T-helper 22 cell (primary cell): Measurements from ENCODE around the gene PPTC7.
"Not testable (repeated sequence)": the region's sequence is repeated elsewhere in the genome, so short reads cannot be mapped to it uniquely, and the experiment has no call there.

ENCODE experiments used
- DNase-seq: peaks from one replicate; pipeline ENCODE4 v3.0.0-alpha.2; 2020; ENCODE audit warnings: low read depth

Gene PPTC7

GRCh38 chr12:110536834-110537604, 46.1 kb downstream of the PPTC7 start:
- no peak for DNase-seq

DNA sequence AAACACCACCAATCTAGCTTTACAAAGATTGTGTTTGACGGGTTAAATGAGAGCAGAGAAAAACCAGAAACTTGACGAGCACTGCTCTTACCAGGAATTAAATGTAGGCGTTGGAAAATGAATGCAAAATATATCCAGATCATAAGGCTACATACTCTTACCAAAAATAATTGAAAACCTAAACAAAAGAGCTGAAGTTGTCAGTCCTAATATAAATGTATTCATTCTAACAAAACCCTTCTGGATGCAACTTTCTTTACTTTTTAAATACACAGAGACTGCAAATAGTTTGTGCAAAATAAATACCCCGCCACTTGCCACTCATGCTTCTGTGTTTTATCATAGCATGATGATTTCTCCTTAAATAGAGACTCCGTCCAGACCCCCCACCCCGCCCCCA, 48.3 kb downstream of the PPTC7 start:
- DNase-seq: no peak

DNA sequence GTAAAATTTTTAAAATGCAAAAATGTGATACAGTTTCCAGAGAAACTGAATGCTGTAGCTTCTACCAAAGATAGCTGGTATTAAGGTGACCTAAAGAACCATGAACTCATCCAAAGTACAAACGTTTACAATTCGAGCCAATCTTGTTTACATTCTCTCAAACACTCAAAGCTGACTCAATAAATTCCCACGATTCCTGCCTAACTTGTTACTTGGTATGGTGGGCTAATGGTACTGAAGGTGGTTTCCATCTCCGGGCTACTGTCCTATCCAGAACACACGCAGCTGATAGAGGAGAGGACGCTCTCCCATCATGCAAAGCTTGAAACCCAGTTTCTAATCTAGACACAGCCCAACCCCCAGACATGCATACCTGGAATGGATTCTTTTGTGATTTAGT, 49.5 kb downstream of the PPTC7 start:
- no peak for DNase-seq

- DNase-seq: no peak
Measured at GRCh38 chr12:110532644-110533043, 50.5 kb downstream of the PPTC7 start.

DNA sequence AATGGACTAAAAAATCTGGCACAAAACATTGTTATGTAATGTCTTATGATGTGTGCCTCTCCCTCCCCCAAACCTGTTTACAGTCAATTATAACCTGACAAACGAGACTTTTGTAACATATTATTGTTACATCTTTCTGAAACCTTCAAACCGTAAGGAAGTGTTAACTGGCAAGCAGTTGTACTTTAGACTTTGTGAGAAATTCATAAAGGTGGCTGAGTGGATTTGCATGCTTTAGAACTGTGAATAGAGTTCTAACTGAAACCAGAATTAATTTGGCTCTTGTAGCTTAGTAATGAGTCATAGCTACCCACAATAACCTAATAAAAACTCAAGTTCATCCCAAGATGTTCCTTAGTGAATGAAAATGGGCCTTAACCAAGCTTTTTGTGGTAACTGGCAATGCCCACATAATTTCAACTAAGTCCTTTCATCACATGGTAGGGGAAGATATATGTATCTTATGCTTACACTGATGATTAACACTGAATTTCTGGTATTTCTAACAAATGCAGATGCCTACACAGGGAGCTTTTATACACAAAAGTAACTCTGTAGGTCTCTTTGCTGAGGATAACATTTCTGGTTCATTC, 51.3 kb downstream of the PPTC7 start:
- no peak for DNase-seq

GRCh38 chr12:110530511-110530910, 52.6 kb downstream of the PPTC7 start:
- DNase-seq: no peak

- no peak for DNase-seq
Measured at GRCh38 chr12:110528277-110528839, 54.8 kb downstream of the PPTC7 start.

GRCh38 chr12:110520876-110521712, 62.0 kb downstream of the PPTC7 start:
- DNase-seq: not testable (repeated sequence)

DNA sequence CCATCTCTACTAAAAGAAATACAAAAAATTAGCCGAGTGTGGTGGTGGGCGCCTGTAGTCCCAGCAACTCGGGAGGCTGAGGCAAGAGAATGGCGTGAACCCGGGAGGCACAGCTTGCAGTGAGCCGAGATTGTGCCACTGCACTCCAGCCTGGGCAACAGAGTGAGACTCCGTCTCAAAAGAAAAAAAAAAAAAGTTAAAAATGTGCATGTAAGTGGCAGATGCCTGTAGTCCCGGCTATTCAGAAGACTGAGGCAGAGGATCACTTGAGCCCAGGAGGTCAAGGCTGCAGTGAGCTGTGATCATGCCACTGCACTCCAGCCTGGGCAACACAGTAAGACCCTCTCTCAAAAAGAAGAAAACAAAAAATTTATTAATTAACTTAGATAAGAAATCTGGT, 65.1 kb downstream of the PPTC7 start:
- DNase-seq: not testable (repeated sequence)

DNA sequence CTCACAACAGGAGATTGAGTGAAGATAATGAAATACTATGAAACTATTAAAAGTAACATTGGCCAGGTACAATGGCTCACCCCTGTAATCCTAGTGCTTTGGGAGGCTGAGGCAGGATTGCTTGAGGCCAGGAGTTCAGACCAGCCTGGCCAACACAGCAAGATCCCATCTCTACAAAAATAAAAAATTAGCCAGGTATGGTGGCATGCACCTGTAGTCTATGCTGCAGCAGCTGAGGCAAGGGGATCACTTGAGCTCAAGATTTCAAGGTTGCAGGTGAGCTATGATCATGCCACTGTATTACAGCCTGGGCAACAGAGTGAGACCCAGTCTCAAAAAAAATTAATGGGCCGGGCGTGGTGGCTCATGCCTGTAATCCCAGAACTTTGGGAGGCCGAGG, 66.1 kb downstream of the PPTC7 start:
- DNase-seq: no peak

DNA sequence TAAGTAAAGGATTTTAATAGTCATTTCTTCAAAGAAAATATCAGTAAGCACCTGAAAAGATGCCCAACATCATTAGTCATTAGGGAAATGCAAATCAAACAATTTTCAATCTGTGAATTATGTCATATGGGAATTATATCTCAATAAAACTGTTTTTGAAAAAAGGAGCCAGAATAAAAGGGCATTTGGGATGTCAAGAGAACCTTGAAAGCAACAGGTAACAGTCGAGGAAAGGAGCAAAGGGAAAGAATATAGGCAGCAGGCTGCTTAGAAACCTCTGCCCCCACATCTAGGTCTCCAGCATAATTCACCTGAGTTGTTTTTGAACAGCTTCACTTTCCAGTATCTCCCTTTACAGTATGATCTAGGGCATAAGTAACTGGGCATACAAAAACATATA, 68.8 kb downstream of the PPTC7 start:
- no peak for DNase-seq

DNA sequence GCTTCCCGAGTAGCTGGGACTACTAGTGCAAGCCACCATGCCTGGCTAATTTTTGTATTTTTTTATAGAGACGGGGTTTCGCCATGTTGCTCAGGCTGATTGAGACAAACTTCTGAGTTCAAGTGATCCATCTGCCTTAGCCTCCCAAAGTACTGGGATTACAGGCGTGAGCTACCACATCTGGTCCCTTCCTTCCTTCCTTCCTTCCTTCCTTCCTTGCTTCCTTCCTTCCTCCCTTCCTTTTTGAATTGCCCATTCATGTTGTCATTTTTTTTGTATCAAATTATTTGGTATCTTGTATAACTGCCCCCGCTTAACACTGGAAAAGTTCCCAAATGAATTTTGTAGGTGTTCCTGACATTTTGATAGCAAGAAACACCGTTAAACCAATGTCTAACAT, 69.3 kb downstream of the PPTC7 start:
- DNase-seq: no peak

GRCh38 chr12:110508071-110508586, 75.0 kb downstream of the PPTC7 start:
- no peak for DNase-seq

DNA sequence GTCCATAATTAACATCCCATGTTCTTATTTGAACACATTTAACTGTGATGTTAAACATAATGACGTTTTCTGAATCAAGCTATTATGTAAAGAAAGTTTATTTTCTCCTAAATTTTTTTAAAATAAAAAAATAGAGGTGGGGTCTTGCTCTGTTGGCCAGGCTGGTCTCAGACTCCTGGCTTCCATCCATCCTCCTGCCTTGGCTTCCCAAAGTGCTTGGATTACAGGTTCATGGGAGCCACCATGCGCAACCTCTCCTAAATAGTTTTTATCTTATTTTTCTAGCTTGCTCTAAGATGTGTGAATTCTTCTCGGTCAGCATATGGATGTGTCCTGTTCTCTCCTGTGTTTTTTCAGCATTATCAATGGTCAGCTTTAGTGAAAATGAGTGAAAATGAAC, 77.8 kb downstream of the PPTC7 start:
- DNase-seq: no peak

DNA sequence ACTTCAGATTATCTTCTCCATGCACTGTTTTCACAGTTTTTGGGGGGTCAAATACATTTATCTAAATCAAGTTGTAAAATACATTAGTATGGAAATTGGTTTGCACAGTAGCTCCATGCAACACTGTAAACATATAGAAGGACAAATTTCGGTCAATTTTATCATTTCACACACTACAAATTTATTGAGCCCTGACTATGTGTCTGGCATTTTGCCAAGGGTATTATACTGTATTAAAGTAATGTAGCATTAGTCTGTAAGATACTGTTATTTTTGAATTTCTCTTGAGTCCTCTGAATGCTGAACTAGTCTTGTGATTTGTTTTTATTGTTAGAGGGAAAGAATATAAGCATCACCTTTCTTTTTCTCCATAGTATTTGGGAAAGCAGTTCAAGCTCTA, 79.7 kb downstream of the PPTC7 start:
- DNase-seq: no peak

DNA sequence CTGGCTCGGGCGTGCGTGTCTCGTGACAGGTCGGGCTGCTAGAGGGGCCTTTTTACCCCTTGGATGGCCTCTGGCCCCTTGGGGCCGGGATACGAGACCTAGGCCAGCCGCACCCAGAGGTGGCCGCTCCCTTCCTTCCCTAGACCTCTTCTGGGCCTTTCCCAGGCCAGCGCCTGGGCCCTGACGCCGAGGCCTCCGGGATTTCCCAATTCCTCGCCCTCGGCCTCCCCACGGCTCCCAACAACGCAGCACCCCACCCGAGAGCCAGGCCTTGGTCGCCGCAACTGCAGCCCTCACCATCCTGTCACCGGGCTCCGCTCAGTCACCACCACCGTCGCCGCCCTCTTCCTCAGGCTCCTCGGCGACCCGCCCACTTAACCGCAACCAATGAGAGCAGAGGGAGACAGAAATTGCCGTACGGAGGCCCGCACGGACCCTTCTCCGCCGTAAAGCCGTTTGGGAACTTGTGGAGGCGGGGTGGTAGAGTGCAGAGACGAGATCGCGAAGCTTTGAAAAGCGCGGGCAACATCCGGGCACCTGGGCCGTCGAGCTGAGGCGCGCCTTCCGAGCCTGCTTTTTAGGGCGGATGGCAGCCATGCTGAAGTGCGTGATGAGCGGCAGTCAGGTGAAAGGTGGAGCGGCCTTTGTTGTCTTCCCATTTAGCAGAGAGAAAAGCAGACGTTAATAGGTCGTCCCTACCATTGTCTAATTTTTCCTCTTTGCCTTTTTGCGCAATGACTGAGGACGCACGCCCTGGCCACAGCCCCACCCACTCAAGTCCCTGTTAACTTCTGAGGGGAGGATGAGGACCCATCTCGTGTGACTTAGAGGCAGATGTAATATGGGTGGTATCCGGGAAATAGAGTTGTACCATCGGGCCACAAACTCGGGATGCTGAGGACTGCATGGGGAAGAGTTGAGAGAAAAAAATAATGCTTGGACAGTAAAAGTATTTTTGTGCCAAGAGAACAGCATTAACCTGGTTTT, 81.1 kb downstream of the PPTC7 start, which contains the start of the genes RAD9B and VPS29:
TSS of gene RAD9B (plus strand) at position 580 of the 987 bp plus-strand sequence. CDS start at position 587, 7 bp downstream.
TSS of gene VPS29 (minus strand) at position 360 of the 987 bp plus-strand sequence. CDS start at position 300, 60 bp downstream.
- peak; percentile 99 for DNase-seq

- no peak for DNase-seq
Measured at GRCh38 chr12:110501399-110501751, 81.7 kb downstream of the PPTC7 start.

GRCh38 chr12:110498984-110499706, 84.0 kb downstream of the PPTC7 start:
- DNase-seq: no peak
